Esophagus muscularis mucosa (tissue), 4 donors: Measurements from ENCODE around the gene PLAAT4.

Experiments used
- EP300 ChIP-seq: sonication (generic); formaldehyde crosslinking; IDR thresholded peaks from one replicate; pipeline ENCODE4 v1.6.1; 2017; ENCODE audit warnings: antibody characterized with exemption
- POLR2A ChIP-seq: fragments of 450-650 bp; IDR thresholded peaks from one replicate; pipeline ENCODE4 v1.6.1; 2017; ENCODE audit warnings: antibody characterized with exemption, moderate library complexity, mild to moderate bottlenecking, low read depth
- POLR2AphosphoS5 ChIP-seq, 2 donors: sonication (generic); formaldehyde crosslinking; IDR thresholded peaks; one replicate each; pipeline ENCODE4 v1.6.1; 2017; ENCODE audit warnings: antibody characterized with exemption in 2 of 2
- TF ChIP-seq, protein P1 (sequence below), 3 experiments: fragments of 200-600 bp in 2 of 3; fragments of 450-650 bp in 1 of 3; sonication (generic) in 2 of 3; IDR thresholded peaks; one replicate each; pipeline ENCODE4 v1.5.1; 2017 to 2019; ENCODE audit warnings: antibody characterized with exemption in 3 of 3, mild to moderate bottlenecking in 2 of 3, moderate library complexity in 1 of 3

DNA sequence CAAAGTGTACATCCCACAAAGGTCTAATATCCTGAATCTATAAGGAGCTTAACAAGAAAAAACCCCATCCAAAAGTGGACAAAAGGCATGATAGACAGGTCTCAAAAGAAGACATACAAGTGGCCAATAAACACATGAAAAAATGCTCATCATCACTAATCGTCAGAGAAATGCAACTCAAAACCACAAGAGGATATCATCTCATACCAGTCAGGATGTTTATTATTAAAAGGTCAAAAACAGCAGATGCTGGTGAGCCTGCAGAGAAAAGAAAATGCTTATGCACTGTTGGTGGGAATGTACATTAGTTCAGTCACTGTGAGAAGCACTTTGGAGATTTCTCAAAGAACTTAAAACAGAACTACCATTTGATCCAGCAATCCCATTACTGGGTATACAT is 18.1 kb upstream of the PLAAT4 start:
- TF ChIP-seq, protein P1, sequence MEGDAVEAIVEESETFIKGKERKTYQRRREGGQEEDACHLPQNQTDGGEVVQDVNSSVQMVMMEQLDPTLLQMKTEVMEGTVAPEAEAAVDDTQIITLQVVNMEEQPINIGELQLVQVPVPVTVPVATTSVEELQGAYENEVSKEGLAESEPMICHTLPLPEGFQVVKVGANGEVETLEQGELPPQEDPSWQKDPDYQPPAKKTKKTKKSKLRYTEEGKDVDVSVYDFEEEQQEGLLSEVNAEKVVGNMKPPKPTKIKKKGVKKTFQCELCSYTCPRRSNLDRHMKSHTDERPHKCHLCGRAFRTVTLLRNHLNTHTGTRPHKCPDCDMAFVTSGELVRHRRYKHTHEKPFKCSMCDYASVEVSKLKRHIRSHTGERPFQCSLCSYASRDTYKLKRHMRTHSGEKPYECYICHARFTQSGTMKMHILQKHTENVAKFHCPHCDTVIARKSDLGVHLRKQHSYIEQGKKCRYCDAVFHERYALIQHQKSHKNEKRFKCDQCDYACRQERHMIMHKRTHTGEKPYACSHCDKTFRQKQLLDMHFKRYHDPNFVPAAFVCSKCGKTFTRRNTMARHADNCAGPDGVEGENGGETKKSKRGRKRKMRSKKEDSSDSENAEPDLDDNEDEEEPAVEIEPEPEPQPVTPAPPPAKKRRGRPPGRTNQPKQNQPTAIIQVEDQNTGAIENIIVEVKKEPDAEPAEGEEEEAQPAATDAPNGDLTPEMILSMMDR (IDR thresholded peaks at IDR 0.05) = no peak
- TF ChIP-seq EP300 (no peak), POLR2A (no peak), POLR2AphosphoS5 (IDR thresholded peaks at IDR 0.05) (no peak)
